GM18498 (cell line): Measurements from ENCODE around the gene HPS6.
"Not testable (repeated sequence)": the region's sequence is repeated elsewhere in the genome, so short reads cannot be mapped to it uniquely, and the experiment has no call there.

Experiments used
- ATAC-seq: cut with Tn5 transposase; IDR thresholded peaks from one replicate; pipeline ENCODE4 v1.9.1; 2021; ENCODE audit warnings: mild to moderate bottlenecking, moderate library complexity; ENCODE audit not compliant: unreplicated experiment

The HPS6 gene

GRCh38 chr10:102064868-102065560, at the start of gene HPS6:
HPS6 (plus strand) TSS chr10:102065349; CDS start chr10:102065475, 126 bp downstream.
- ATAC-seq, result peak; percentile 98

GRCh38 chr10:102016416-102016815, 48.7 kb upstream of the HPS6 start:
- no peak for ATAC-seq

DNA sequence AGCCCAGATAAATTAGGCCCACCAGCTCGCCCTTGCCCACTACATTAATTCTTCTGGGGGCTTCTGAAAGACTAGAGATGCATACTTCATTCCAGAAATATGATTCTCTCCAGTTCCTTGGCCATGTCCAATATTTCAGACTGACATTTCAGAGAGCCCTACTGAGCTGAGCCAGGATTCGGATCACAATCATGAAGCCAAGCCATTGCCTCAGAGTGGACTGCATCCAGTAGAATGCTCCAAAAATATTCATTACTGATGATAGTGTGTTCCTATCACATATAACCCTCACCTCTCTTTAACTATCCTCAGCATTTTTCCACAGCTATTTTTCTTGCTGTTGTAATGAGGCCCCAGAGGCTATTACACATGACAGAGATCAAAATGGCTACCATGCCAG, 47.9 kb upstream of the HPS6 start:
- ATAC-seq, result no peak

DNA sequence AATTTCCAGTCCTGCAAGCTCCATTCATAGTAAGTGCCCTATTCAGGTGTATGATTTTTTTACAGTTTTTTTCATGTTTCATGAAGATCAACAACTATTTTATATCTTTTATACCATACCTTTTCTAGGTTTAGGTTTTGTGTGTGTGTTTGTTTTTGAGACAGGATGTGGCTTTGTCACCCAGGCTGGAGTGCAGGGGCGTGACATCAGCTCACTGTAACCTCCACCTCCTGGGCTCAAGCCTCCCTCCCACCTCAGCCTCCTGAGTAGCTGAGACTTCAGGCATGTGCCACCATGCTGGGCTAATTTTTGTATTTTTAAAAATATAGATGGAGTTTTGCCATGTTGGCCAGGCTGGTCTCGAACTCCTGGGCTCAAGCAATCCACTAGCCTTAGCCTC, 44.2 kb upstream of the HPS6 start:
- ATAC-seq, result no peak

DNA sequence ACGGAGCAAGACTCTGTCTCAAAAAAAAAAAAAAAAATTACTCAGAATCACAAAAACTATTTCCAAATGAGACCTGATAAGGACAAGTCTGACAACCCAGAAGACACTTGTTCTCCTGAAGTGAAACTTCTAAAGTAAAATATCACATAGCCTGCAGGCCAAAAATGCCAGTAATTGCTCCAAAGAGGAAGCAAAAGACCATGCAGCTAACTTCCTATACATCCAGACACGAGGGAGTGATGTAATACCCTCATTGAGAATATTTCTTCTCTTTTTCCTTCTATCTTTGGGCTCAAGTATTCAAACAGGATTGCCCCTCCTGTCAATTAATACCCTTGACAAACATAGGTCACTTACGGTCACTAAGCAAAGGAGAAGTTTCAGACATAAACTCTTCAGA, 40.4 kb upstream of the HPS6 start:
- no peak for ATAC-seq

- no peak for ATAC-seq
These were observed 37.9 kb upstream of the HPS6 start for GRCh38 chr10:102027261-102027660.

DNA sequence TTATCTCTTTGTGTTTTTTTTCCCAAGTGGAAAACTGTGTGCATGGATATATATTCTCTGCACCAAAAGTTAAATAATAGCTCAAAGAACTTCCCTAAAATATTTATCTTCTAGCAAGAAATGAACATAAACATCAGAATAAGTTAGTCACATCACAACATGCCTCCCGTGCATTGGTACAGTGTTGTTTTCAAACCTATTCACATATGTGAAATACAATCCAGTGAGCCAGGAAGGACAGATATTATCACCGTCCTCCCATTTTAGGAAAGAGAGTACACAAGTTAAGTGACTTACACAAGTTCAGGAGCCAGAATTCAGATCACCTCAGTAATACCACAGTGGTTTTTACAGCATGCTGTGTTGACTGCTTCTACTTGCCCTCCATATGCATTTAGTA, 31.4 kb upstream of the HPS6 start:
- ATAC-seq, result no peak

GRCh38 chr10:102035807-102036206, 29.3 kb upstream of the HPS6 start:
- not testable (repeated sequence) for ATAC-seq

GRCh38 chr10:102038410-102038809, 26.7 kb upstream of the HPS6 start:
- ATAC-seq, result no peak

DNA sequence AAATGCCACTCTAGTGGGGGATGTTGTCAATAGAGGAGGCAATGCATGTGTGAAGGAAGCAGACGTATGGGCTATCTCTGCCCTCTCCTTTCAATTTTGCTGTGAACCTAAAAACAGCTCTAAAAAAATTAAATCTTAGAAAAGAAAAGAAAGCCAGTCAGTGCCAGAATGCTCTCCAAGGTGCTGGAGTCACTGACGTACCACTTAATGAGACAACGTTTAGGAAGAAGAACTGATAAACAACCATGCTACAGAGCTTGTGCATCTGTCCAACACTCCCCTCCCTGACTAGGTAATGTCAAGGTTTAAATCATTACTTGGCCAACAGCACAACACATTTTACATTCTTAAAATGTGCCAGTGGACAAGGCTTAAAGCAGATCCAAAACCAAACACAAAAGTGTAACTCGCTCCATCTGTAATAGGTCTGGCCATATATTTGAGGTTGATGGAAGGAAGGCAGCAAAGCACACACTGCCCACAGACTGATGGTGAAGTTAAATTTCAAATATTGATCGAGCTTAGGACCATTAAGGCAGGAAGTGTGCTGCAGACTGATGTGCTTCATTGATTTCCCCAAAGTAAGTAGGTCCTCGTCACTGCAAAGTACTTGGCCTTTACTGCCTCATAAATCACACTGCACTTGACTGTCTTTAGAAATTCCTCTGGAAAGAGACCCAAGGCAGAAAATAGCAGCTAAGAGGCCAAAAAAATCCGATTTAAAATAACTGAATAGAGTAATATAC, 24.7 kb upstream of the HPS6 start:
- no peak for ATAC-seq

- no peak for ATAC-seq
These were observed 19.9 kb upstream of the HPS6 start for GRCh38 chr10:102045292-102045691.

- ATAC-seq, result no peak
These were observed 19.1 kb upstream of the HPS6 start for GRCh38 chr10:102046095-102046494.

DNA sequence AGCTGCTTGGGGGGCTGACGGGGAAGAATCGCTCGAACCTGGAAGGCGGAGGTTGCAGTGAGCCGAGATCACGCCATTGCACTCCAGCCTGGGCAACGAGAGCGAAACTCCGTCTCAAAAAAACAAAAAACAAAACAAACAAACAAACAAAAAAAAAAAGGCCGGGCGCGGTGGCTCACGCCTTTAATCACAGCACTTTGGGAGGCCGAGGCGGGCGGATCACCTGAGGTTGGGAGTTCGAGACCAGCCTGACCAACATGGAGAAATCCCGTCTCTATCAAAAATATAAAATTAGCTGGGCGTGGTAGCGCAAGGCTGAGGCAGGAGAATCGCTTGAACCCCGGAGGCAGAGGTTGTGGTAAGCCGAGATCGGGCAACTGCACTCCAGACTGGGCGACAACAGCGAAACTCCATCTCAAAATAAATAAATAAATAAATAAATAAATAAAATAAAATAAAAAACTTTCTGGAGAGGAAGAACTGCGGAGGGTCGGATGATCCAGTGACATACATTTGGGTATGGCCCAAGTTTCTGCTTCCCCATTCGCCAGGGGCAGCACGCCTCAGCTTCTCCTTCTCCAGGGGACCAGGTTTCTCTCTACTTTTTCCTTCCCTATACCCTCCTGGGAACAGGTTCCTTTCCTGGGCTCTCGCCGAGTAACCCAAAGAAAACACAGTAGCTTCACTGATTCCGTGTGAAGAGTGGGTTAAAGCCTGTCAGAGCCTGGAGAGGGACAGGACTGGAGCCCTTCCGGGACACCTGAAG, 10.1 kb upstream of the HPS6 start:
- ATAC-seq, result not testable (repeated sequence)

DNA sequence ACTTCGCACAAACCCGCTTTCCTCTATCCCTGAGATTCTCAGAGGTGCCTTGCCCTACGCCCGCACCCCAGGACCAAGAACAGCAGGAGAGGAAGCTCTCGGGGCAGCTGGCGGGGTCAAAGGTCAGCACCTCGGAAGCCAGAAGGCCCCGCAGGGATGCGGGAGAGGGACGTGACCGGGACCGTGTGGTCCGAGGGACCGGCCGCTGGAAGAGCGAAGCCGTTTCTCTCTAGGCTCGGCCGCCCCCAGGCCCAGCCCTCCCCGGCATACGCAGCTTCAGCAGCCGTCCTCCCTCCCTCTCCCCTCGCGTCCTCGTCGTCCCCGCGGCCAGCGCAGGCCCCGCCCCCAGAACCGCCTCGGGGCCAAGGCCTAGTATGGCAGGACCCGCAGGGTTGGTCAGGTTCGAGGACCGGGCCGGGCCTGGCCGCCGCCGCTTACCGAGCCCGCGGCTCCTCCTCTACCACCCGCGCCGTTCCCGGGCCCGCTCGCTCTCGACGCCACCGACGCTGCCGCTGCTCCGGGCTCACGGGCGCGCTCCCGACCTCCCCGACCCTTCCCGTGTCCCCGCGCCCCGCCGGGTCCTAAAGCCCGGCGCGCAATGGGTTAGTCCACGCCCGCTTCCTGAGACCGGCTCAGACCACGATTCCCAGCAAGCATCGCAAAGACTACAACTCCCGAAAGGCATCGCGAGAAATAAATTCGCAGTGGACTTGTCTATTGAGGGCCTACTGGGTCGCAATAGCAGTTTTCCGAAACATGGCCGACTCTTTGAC, 9.3 kb upstream of the HPS6 start, which contains the start of gene ARMH3:
Gene ARMH3 (minus strand): TSS at position 527 of the 773 bp plus-strand sequence. CDS start 16,059 bp downstream, outside the sequence.
- ATAC-seq, result peak; percentile 88

DNA sequence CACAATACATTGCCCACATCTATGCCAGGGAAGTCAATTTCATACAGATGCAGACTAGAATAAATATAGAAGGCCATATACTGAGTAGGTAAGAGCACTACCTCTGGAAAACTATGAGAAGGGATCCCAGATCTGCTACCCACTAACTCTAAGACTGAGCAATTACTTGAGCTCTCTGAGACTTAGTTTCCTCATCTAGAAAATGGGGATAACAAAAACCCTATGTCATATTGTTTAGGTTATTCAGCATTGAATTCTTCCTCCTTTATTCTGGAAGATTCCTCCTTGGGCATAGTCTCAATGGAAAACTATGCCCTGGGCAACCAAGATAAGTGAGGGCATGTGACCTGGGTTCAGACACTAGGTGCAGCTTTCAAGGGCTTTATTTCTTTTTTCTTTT, 5.2 kb upstream of the HPS6 start:
- ATAC-seq, result no peak

DNA sequence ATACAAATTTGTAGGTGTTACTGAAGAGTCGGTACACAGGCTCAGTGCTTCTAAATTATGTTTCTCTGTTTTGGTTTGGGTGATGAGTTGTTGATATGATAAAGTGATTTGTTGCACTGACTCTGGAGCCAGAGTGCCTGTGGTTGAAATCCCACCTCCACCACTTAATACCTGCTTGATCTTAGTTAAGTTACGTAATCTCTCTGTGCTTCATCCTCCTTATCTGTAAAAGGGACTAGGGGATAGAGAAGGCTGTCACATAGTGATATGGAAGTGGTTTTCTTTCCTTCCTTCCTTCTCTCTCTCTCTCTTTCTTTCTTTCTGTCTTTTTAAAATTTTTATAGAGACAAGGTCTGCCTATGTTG, 664 bp upstream of the HPS6 start:
- no peak for ATAC-seq

DNA sequence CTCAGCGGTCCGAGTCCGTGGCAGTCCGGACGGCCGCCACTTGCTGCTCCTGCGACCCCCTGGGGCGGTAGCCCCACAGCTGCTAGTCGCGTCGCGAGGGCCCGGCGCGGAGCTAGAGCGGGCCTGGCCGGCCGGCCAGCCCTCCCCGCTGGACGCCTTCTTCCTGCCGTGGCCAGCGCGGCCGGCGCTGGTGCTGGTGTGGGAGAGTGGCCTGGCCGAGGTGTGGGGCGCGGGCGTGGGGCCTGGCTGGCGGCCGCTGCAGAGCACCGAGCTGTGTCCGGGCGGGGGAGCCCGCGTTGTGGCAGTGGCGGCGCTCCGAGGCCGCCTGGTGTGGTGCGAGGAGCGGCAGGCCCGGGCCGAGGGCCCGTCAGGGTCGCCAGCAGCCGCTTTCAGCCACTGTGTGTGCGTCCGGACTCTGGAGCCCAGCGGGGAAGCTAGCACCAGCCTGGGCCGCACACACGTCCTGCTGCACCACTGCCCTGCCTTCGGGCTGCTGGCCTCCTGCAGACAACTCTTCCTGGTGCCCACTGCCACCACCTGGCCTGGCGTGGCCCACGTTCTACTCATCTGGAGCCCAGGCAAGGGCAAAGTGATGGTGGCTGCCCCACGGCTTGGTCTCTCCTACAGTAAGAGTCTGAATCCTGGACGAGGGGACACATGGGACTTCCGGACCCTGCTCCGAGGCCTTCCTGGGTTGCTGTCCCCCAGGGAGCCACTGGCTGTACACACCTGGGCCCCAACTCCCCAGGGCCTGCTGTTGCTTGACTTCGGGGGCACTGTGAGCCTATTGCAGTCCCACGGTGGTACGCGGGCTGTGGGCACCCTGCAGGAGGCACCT, 631 bp downstream of the HPS6 start:
- peak; percentile 18 for ATAC-seq

DNA sequence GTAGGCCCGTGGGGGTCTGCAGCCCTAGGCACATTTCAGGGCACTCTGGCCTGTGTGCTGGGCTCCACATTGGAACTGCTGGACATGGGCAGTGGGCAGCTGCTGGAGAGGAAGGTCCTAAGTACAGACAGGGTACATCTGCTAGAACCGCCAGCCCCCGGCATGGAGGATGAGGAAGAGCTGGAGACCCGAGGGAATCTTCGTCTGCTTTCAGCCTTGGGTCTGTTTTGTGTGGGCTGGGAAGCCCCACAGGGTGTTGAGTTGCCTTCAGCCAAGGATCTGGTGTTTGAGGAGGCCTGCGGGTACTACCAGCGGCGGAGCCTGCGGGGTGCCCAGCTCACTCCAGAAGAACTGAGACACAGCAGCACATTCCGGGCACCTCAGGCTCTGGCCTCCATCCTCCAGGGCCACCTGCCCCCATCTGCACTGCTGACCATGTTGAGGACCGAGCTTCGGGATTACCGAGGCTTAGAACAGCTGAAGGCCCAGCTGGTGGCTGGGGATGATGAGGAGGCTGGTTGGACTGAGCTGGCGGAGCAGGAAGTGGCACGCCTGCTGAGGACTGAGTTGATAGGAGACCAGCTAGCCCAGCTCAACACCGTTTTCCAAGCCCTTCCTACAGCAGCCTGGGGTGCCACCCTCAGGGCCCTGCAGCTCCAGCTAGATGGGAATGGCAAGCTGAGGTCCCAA, 1.4 kb downstream of the HPS6 start:
- ATAC-seq, result no peak

- no peak for ATAC-seq
These were observed 2.2 kb downstream of the HPS6 start for GRCh38 chr10:102067091-102067916.
